HG03558 (cell line): Measurements from ENCODE around the gene TSPOAP1.

Source experiments
- ATAC-seq: cut with Tn5 transposase; IDR thresholded peaks from one replicate; pipeline ENCODE4 v1.9.1; 2021; ENCODE audit warnings: moderate number of reproducible peaks; ENCODE audit not compliant: unreplicated experiment; ENCODE audit errors: extremely low read depth

TSPOAP1 gene

GRCh38 chr17:58331815-58332777 lies 3.5 kb upstream of the TSPOAP1 start:
- ATAC-seq: no peak

- no peak for ATAC-seq
Observed at GRCh38 chr17:58330997-58331814, 2.6 kb upstream of the TSPOAP1 start.

GRCh38 chr17:58330538-58330996 lies 2.0 kb upstream of the TSPOAP1 start:
- ATAC-seq: no peak

GRCh38 chr17:58329810-58330537 lies 1.4 kb upstream of the TSPOAP1 start:
- peak; percentile 11 for ATAC-seq

- ATAC-seq: peak; percentile 27
Observed at GRCh38 chr17:58329035-58329809, 627 bp upstream of the TSPOAP1 start.

GRCh38 chr17:58327363-58328194 lies 1.0 kb downstream of the TSPOAP1 start:
- no peak for ATAC-seq

- ATAC-seq: no peak
Observed at GRCh38 chr17:58326609-58327362, 1.8 kb downstream of the TSPOAP1 start.

GRCh38 chr17:58325976-58326468 lies 2.6 kb downstream of the TSPOAP1 start:
- ATAC-seq: no peak

GRCh38 chr17:58325289-58325726 lies 3.3 kb downstream of the TSPOAP1 start:
- ATAC-seq: no peak

GRCh38 chr17:58324409-58325288 lies 3.9 kb downstream of the TSPOAP1 start:
- ATAC-seq: no peak

GRCh38 chr17:58324056-58324408 lies 4.6 kb downstream of the TSPOAP1 start:
- no peak for ATAC-seq

GRCh38 chr17:58323366-58324055 lies 5.1 kb downstream of the TSPOAP1 start:
- ATAC-seq: no peak

- no peak for ATAC-seq
Observed at GRCh38 chr17:58322581-58323185, 5.9 kb downstream of the TSPOAP1 start.

GRCh38 chr17:58321571-58322525 lies 6.7 kb downstream of the TSPOAP1 start:
- ATAC-seq: no peak
